T-helper 2 cell treated with Interferon-gamma antibody and Interleukin-4, amounts not matched to agents 5 μg/mL and 100 μg/mL, for 36 hours (primary cell): ENCODE measurements around the gene RNF126.

ENCODE experiments used
- DNase-seq: peaks from one replicate; pipeline ENCODE4 v3.0.0; 2021; ENCODE audit warnings: low spot score
- H3K27ac Mint-ChIP-seq: one replicate; pipeline ENCODE4 v1.8.0; 2021; ENCODE audit warnings: mild to moderate bottlenecking, mixed read lengths
- H3K27me3 Mint-ChIP-seq: one replicate; pipeline ENCODE4 v1.8.0; 2021; ENCODE audit warnings: low read depth, mixed read lengths
- H3K36me3 Mint-ChIP-seq: one replicate; pipeline ENCODE4 v1.8.0; 2021; ENCODE audit warnings: low read depth, mixed read lengths
- H3K4me1 Mint-ChIP-seq: one replicate; pipeline ENCODE4 v1.8.0; 2021; ENCODE audit warnings: low read depth, mixed read lengths
- H3K4me3 Mint-ChIP-seq: one replicate; pipeline ENCODE4 v1.8.0; 2022; ENCODE audit warnings: mild to moderate bottlenecking, moderate library complexity, mixed read lengths
- H3K9me3 Mint-ChIP-seq: one replicate; pipeline ENCODE4 v1.8.0; 2021; ENCODE audit warnings: mixed read lengths

The RNF126 gene

DNA sequence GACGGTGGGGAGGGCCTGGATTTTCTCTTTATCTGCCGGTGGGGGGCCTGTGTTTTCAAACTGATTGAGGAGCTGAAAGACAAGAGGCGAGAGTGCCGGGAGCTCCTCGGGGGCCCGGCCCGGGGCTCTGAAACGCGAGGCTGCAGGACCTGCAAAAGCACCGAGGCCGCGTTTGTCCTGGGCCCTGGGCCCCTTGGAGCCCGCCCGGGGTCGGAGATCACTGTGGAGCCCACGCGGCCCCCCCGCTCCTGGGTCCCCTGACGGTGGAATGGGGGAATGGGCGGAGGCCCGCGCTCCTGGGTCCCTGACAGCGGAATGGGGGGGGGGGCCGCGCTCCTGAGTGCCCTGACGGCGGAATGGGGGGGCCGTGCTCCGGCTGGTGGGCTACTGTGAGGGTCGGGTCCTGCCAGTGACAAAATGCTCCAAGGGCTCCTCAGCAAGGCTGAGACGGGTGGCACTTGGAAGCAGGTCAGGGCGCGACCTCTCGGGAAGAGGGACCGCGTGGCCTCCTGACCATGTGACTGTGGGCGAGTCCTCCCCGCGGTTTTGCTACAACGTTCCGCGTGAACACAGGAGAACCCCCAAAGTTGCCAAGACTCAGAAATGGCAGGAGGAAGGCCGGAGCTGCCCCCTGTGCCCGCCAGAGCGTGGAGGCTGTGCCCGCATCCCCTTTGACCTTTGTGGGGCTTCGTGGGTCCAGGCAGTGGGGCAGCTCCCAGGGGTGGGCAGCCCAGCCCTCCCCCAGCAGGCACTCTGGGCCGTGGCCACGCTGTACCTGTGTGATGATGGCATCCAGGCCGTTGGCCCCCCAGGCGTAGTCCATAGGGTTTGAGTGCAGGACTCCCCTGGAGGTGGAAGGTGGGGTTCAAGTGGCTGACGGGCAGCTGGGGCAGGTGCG lies 13.9 kb downstream of the RNF126 start:
- H3K4me1 Mint-ChIP-seq = no peaks in the 10 kb centered on the region
- H3K4me3 Mint-ChIP-seq = no peak overlapping the region
- no peaks in the 10 kb centered on the region for H3K9me3 Mint-ChIP-seq
- DNase-seq = no peak
- H3K27ac Mint-ChIP-seq = no peak overlapping the region
- H3K36me3 Mint-ChIP-seq = peaks cover 20% of the 10 kb centered on the region
- no peaks in the 10 kb centered on the region for H3K27me3 Mint-ChIP-seq

DNA sequence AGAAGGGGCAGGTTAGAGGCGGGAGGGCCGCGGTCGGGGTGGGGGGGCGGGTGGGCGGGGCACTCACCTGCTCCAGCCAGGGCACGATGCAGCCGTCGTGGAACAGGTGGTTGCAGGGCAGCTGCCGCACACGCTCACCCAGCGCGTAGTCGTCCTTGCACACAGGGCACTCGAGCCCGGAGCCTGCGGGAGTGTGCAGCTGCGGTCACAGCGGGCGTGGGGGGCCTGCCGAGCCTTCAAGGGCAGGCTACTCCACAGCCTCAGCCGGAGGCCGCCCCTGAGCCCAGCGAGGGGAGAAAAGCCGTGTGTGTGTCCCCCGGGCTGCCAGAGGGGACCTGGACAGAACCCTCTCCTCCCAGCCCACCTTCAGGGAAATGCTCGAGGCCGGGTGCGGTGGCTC lies 14.7 kb downstream of the RNF126 start:
- no peak overlapping the region for H3K27ac Mint-ChIP-seq
- H3K36me3 Mint-ChIP-seq = peaks cover 18% of the 10 kb centered on the region
- no peaks in the 10 kb centered on the region for H3K4me1 Mint-ChIP-seq
- H3K9me3 Mint-ChIP-seq = no peaks in the 10 kb centered on the region
- no peak for DNase-seq
- H3K4me3 Mint-ChIP-seq = no peak overlapping the region
- no peaks in the 10 kb centered on the region for H3K27me3 Mint-ChIP-seq

DNA sequence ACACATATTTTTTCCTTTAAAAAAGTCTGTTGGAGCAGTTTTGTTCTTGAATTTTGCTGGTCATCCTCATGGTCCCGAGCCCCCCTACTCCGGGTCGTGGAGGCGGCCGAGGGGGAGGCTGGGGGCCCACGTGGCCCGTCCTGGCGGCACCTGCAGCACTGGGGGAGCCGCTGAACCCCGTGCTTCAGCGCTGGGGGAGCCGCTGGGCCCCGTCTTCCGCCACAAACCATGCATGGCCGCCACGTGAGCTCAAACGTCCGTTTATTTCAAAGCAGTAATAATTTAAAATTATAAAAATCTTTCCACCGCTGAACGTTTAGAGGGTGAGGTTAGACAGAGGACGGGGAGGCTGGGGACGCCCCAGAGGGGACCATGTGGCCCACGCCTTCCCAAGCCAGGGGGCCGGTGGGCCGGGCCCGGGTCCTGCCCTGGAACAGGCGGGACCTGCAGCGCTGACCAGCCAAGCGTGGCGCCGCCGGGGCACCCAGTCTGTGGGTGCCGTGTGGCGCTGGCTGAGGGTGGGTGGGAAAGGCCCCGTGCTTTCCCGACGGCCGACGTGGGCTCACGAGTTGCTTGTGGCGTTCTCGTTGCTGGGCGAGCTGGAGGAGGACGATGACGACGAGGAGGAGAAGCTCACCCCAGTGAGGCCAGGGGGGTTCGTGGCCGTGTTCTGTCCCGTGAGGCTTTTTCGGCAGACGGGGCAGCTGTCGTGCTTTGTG lies 15.3 kb downstream of the RNF126 start:
- H3K4me3 Mint-ChIP-seq = no peak overlapping the region
- H3K27me3 Mint-ChIP-seq = no peaks in the 10 kb centered on the region
- no peaks in the 10 kb centered on the region for H3K9me3 Mint-ChIP-seq
- DNase-seq = no peak
- H3K36me3 Mint-ChIP-seq = peaks cover 15% of the 10 kb centered on the region
- H3K4me1 Mint-ChIP-seq = no peaks in the 10 kb centered on the region
- H3K27ac Mint-ChIP-seq = no peak overlapping the region

DNA sequence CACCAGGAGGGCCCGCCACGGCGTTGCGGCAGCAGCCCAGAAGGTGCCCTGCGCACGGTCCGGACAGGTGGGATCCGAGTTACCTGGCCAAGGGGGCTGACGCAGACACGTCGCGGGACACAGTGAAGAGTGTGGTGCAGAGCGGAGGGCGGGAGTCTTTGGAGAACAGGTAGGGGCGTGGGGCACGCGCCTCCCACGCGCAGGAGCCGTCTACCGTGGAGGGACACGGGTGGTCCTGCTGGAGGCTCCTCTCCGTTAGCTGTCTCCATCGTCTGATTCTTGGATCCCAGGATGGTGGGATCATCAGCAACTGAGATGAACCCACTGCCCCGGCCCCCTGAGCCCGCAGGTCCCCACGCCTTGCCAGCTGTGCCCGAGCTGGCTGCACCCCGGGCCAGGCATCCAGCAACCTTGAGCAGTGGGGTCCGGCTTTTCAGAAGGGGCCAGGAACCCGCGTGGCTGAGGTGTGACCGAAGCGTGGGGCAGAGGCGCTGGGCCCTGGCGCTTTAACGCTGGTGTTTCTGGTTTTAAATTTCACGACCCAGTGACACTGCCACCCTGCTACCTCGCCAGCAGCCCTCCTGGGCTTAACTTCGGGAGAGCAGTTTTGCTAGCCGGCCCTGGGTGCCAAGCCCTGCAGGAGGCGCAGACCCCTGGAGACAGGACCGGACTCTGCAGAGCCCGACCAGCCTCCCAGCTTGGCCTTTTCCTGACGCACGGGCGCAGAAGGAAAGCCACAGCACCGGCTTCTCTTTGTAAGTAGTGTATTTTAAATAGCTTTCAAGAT lies 16.0 kb downstream of the RNF126 start:
- peaks cover 15% of the 10 kb centered on the region for H3K36me3 Mint-ChIP-seq
- no peaks in the 10 kb centered on the region for H3K9me3 Mint-ChIP-seq
- DNase-seq = no peak
- H3K27me3 Mint-ChIP-seq = no peaks in the 10 kb centered on the region
- H3K4me1 Mint-ChIP-seq = no peaks in the 10 kb centered on the region
- no peak overlapping the region for H3K4me3 Mint-ChIP-seq
- H3K27ac Mint-ChIP-seq = no peak overlapping the region

DNA sequence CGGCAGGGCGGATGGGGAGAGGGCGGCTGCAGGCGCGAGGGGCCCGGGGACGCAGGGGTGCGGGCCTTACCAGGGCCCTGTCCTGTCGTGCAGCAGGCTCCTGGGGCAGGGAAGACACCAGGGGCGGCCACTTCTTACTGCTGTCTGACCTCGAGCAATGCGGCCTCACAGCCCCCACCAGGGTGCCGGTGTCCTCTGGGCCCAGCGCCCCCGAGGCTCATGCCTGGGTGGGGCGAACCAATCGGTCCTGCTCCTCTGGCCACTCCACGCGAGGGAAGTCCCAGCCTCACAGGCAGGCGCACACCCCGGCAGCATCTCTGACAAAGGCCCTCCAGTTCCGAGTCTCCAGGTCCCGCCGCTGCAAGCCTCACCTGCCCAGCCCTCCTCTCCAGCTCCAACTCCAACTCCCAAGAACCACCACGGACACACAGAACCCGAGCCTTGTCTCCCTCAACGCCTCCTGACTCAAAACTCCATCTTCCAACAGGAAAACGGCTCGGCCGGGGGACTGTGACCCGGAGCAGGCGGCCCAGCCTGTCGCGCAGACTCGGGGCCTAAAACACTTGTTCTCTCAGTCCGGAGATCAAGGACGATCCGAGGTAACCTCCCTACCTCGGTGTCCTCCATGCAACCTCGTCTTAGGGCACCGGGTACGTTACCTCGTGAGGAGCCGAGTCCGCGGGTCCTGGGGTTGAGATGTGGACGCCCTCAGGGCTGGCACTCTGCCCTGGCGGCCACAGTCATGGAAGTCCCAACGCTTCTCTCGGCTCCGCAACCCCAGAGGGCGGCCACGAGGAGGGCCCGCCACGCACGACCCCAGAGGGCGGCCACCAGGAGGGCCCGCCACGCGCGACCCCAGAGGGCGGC lies 16.9 kb downstream of the RNF126 start:
- Mint-ChIP-seq H3K4me3 (no peak overlapping the region), H3K36me3 (peaks cover 15% of the 10 kb centered on the region), H3K4me1 (no peaks in the 10 kb centered on the region), H3K27ac (no peak overlapping the region), H3K27me3 (no peaks in the 10 kb centered on the region), H3K9me3 (no peaks in the 10 kb centered on the region)
- no peak for DNase-seq

DNA sequence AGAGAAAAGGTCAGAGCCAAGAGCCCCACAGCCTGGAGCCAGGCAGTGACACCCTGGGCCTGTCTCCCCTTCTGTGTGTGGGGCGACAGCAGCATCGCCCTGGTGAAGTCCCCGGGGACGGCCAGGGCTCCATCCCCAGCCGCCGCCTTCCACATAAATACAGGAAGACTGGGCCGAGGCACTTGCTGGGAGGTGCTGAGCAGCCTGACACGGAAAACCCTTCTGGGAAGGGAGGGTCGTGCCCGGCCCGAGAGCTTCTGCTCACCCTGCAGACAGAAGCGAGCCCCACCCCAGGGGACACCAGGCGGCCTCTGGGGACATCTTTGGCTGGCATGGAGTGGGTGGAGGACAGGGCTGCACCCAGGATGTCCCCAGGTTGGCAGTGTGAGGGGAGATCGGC lies 18.2 kb downstream of the RNF126 start:
- Mint-ChIP-seq H3K4me3 (no peak overlapping the region), H3K36me3 (peaks cover 11% of the 10 kb centered on the region), H3K9me3 (no peaks in the 10 kb centered on the region), H3K27me3 (no peaks in the 10 kb centered on the region), H3K27ac (no peak overlapping the region), H3K4me1 (no peaks in the 10 kb centered on the region)
- no peak for DNase-seq

DNA sequence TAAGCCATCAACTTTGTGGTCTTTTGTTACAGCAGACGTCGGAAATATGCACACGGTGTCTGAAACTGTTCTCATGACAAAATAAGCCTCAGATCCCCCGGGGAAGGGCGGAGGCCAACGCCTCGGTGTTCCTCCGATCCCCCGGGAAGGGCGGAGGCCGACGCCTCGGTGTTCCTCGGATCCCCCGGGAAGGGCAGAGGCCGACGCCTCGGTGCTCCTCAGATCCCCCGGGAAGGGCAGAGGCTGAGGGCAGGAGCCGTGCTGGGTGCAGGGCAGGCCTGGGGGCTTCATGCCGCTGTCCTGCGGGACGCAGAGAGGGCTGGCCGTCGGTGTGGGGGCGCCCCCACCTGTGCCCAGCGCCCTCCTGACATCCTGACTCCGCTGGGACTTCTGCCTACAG lies 18.7 kb downstream of the RNF126 start:
- no peak overlapping the region for H3K4me3 Mint-ChIP-seq
- no peak overlapping the region for H3K27ac Mint-ChIP-seq
- peaks cover 11% of the 10 kb centered on the region for H3K36me3 Mint-ChIP-seq
- peaks cover under 1% of the 10 kb centered on the region for H3K4me1 Mint-ChIP-seq
- no peak for DNase-seq
- H3K27me3 Mint-ChIP-seq = no peaks in the 10 kb centered on the region
- no peaks in the 10 kb centered on the region for H3K9me3 Mint-ChIP-seq

DNA sequence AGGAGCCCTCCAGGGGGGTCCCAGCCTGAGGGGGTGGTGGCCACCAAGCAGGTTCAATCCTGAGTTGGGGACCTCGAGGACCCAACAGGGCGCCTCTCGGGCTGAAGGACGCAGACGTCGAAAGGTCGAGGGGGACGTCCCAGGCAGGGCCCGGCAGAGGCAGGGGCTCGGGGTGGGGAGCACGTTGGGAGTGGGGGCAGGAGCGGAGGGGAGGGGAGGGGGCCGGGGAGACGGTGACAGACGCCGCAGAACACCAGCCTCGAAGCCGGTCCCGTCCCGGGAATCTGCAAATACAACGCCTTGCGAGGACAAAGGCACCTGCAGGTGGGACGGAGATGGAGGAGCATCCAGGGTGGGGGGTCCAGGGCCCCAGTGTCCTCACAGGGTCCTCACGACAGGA lies 19.3 kb downstream of the RNF126 start:
- no peak for DNase-seq
- peaks cover 11% of the 10 kb centered on the region for H3K36me3 Mint-ChIP-seq
- no peak overlapping the region for H3K27ac Mint-ChIP-seq
- peaks cover 4% of the 10 kb centered on the region for H3K4me1 Mint-ChIP-seq
- H3K9me3 Mint-ChIP-seq = no peaks in the 10 kb centered on the region
- H3K27me3 Mint-ChIP-seq = no peaks in the 10 kb centered on the region
- no peak overlapping the region for H3K4me3 Mint-ChIP-seq

DNA sequence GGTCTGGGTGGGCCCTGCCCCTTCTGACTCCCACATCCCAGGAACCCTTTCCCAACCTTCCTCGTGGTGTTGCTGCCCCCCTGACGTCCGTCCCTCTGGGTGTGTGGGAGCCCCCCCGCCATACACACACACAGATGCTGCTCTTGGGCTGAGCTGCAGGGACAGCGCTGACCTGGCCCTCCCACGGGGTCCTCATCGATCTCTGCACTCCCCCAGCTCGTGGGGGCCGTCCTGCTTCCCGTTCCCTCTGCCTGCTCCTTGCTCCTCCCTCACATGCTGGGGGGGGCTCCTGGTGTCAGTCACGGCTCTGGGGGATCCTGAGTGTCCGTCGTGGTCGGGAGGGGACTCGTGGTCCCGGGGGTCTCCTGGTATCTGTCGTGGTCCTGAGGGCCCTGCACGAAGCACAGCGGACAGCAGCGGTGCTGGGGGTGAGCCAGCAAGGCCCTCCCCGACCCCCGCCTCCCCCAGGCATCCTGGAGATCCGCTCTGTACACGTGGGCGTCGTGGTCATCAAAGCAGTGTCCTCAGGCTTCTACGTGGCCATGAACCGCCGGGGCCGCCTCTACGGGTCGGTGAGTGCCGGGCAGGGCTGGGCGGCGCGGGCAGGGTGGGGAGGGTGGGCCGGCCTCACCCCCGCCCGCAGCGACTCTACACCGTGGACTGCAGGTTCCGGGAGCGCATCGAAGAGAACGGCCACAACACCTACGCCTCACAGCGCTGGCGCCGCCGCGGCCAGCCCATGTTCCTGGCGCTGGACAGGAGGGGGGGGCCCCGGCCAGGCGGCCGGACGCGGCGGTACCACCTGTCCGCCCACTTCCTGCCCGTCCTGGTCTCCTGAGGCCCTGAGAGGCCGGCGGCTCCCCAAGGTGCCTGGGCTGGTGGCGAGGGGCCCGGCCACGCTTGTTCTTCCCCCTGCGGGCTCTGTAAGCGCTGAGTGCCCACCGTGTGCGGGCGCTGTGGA lies 20.0 kb downstream of the RNF126 start:
- no peak for DNase-seq
- Mint-ChIP-seq H3K27me3 (no peaks in the 10 kb centered on the region), H3K9me3 (no peaks in the 10 kb centered on the region), H3K4me1 (peaks cover 4% of the 10 kb centered on the region), H3K36me3 (peaks cover 9% of the 10 kb centered on the region), H3K4me3 (no peak overlapping the region), H3K27ac (no peak overlapping the region)

DNA sequence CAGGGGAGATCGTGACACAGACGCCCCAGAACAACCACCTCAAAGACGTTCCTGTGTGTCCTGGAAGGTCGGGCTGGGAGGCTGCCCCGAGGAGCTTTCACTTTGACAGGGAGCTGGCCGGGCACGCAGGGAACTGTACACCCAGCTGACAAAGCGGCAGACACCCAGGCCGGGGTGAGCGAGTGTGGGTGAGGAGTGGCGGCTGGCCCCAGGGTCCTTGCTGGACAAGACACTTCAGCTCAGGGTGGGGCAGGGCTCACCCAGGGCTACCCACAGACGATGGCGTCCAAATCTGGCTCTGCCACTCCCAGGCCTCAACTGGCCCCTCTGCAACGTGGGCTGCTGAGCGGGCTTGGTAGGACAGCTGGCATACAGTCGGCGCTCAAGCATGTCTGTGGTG lies 21.3 kb downstream of the RNF126 start:
- Mint-ChIP-seq H3K4me3 (no peak overlapping the region), H3K36me3 (peaks cover 7% of the 10 kb centered on the region), H3K4me1 (peaks cover 4% of the 10 kb centered on the region), H3K9me3 (no peaks in the 10 kb centered on the region), H3K27ac (no peak overlapping the region), H3K27me3 (peaks cover 7% of the 10 kb centered on the region)
- no peak for DNase-seq

DNA sequence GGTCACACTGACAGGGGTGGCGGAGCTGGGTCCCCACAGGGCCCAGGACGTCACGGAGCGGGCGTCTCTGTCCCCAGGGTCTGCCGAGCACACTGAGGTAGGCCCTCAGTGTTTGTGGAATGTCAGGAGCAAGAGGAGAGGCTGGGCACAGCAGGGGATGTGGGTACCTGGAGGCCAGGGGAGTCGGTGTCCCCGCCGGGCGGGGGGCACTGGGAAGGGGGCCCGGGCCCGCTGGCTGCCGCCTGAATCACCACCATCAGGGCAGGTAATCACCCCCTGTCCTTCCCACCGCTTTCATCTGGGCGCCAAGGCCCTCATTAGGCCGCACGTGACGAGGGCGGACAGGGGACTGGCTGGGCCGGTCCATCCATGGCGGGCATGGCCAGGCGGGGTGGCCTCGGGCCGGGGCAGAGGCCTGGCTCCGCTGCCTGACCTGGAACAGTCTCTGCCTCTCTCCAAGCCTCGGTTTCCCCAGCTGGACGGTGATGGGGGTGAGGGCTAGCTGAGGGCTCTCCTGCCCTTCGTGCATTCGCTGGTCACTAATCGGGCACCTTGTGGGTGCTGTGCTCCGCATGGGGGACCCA lies 22.3 kb downstream of the RNF126 start:
- no peak overlapping the region for H3K4me3 Mint-ChIP-seq
- peaks cover 4% of the 10 kb centered on the region for H3K4me1 Mint-ChIP-seq
- H3K27me3 Mint-ChIP-seq = peaks cover 7% of the 10 kb centered on the region
- DNase-seq = no peak
- H3K27ac Mint-ChIP-seq = no peak overlapping the region
- H3K36me3 Mint-ChIP-seq = peaks cover 3% of the 10 kb centered on the region
- H3K9me3 Mint-ChIP-seq = no peaks in the 10 kb centered on the region

DNA sequence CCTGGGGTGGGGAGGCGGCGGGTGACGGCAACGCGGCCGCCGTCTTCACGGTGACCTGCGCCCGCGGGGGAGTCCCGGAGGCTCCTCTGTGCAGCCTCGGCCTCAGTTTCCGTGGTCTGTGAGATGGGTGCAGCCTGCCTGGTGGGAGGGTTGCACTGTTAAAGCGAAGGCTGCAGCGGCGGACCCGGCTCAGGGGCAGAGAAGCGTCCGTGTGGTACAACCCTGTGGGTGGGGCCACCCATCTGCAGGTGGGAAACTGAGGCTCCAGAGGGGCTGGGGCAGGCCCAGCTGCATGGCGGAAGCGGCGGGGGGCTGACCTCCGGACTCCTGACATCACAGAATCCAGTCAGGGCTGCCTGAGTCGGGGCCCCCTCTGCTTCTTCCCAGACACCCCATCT lies 22.9 kb downstream of the RNF126 start:
- Mint-ChIP-seq H3K9me3 (no peaks in the 10 kb centered on the region), H3K36me3 (peaks cover 3% of the 10 kb centered on the region), H3K4me3 (no peak overlapping the region), H3K27ac (no peak overlapping the region), H3K4me1 (peaks cover 4% of the 10 kb centered on the region), H3K27me3 (peaks cover 7% of the 10 kb centered on the region)
- no peak for DNase-seq
